ENCODE results near the gene DET1.
"Not testable (repeated sequence)": the region's sequence is repeated elsewhere in the genome, so short reads cannot be mapped to it uniquely, and the experiment has no call there.

The DET1 gene

DNA sequence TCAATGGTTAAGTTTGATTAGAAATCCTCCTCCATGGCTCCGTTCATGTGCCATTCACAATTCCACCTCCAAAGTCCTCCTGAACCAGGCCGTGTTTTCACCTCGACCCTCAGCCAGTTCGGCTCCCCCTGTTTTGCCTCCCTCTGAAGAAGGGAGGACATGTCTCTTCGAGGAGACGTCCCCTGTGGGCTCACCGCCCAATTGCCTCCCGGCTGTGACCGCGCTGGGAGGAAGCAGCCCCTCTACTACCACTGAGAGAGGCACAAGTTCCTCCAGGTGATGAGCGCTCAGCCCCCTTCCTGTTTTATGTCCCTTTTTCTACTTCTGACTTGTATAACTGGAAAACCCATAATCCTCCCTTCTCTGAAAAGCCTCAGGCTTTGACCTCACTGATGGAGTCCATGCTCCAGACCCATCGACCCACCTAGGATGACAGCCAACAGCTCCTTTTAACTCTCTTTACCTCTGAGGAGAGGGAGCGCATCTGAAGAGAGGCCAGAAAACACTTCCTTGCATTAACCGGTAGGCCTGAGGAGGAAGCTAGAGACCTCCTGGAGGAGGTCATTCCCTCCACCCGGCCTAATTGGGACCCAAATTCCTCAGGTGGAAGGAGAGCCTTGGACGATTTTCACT lies 4.7 kb downstream of the DET1 start:
- Histone ChIP-seq H3K36me3 (peaks cover under 1% of the 10 kb centered on the region; the same call in 1 of the 2 replicates), H3K27me3 (ENCODE audit: insufficient read depth, low read depth, severe bottlenecking) (no peaks in the 10 kb centered on the region), H3K27ac (peak overlapping the region; percentile 71), H3K9me3 (ENCODE audit: severe bottlenecking) (no peaks in the 10 kb centered on the region), H3K4me3 (ENCODE audit: low read depth, low read length) (no peak overlapping the region)
- DNase-seq, result no peak
- TF ChIP-seq, protein P1, sequence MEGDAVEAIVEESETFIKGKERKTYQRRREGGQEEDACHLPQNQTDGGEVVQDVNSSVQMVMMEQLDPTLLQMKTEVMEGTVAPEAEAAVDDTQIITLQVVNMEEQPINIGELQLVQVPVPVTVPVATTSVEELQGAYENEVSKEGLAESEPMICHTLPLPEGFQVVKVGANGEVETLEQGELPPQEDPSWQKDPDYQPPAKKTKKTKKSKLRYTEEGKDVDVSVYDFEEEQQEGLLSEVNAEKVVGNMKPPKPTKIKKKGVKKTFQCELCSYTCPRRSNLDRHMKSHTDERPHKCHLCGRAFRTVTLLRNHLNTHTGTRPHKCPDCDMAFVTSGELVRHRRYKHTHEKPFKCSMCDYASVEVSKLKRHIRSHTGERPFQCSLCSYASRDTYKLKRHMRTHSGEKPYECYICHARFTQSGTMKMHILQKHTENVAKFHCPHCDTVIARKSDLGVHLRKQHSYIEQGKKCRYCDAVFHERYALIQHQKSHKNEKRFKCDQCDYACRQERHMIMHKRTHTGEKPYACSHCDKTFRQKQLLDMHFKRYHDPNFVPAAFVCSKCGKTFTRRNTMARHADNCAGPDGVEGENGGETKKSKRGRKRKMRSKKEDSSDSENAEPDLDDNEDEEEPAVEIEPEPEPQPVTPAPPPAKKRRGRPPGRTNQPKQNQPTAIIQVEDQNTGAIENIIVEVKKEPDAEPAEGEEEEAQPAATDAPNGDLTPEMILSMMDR (IDR thresholded peaks at IDR 0.05; ENCODE audit: low read depth, low read length), result no peak

DNA sequence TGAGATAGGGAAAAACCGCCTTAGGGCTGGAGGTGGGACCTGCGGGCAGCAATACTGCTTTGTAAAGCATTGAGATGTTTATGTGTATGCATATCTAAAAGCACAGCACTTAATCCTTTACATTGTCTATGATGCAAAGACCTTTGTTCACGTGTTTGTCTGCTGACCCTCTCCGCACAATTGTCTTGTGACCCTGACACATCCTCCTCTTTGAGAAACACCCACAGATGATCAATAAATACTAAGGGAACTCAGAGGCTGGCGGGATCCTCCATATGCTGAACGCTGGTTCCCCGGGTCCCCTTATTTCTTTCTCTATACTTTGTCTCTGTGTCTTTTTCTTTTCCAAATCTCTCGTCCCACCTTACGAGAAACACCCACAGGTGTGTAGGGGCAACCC lies 5.4 kb downstream of the DET1 start:
- not testable (repeated sequence) for DNase-seq; H3K27me3 ChIP-seq (ENCODE audit: insufficient read depth, low read depth, severe bottlenecking); H3K9me3 ChIP-seq (ENCODE audit: severe bottlenecking); H3K4me3 ChIP-seq (ENCODE audit: low read depth, low read length); H3K36me3 ChIP-seq
- peak overlapping the region; percentile 71 for H3K27ac ChIP-seq

DNA sequence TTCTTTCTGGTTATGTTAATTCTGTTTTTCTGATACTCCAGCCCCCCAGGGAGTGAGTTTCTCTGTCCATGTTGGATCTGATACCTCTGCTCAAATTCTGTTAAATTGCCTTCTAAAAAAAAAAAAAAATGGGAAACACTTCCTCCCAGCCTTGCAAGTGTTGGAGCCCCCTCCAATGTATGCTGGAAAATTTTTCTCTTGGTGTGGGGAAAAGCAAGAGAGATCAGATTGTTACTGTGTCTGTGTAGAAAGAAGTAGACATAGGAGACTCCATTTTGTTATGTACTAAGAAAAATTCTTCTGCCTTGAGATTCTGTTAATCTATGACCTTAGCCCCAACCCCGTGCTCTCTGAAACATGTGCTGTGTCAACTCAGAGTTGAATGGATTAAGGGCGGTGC lies 6.1 kb downstream of the DET1 start:
- H3K4me3 ChIP-seq (ENCODE audit: low read depth, low read length); H3K36me3 ChIP-seq; H3K9me3 ChIP-seq (ENCODE audit: severe bottlenecking); H3K27me3 ChIP-seq (ENCODE audit: insufficient read depth, low read depth, severe bottlenecking): not testable (repeated sequence)
- peak; percentile 27 for DNase-seq
- peak overlapping the region; percentile 71 for H3K27ac ChIP-seq

DNA sequence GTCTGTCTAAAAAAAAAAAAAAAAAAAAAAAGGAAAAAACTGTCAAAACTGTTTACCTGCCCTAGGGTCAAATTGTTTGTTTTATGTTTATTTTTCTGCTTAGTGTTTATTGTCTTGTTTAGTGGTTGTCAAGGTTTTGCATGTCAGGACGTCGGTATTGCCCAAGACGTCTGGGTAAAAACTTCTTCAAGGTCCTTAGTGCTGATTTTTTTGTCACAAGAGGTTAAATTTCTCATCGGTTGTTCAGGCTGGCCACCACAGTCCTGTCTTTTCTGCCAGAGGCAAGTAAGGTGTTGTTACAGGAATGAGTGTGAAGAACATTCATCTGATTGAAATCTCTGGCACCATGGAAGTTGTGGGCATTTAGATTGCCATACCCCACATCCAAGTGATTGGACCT lies 7.0 kb downstream of the DET1 start:
- DNase-seq, result no peak
- Histone ChIP-seq H3K27me3 (ENCODE audit: insufficient read depth, low read depth, severe bottlenecking) (no peaks in the 10 kb centered on the region), H3K36me3 (no peaks in the 10 kb centered on the region), H3K9me3 (ENCODE audit: severe bottlenecking) (peaks cover 6% of the 10 kb centered on the region), H3K4me3 (ENCODE audit: low read depth, low read length) (no peak overlapping the region), H3K27ac (peak overlapping the region; percentile 71)
- TF ChIP-seq, protein P1 (IDR thresholded peaks at IDR 0.05; ENCODE audit: low read depth, low read length), result no peak

DNA sequence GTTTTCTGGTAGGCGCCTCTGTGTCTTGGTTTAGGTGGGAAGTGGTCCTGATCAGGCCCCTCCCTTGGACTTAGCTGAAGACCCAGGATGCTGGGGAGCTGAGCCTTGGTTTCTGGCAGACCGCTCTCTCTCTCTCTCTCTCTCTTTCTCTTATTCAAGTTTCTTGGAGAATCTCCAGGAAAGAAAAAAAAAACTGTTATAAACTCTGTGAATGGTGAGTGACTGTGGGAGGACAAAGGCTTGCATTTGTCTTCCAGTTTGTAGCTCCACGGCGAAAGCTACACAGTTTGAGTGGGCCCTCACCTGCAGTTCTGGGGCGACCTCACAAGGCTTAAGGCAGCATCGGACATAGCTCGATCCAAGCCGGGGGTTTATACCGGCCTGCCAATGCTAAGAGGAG lies 7.5 kb downstream of the DET1 start:
- peaks cover 6% of the 10 kb centered on the region for H3K9me3 ChIP-seq (ENCODE audit: severe bottlenecking)
- no peak overlapping the region for H3K27ac ChIP-seq
- H3K36me3 ChIP-seq, result no peaks in the 10 kb centered on the region
- DNase-seq, result no peak
- H3K4me3 ChIP-seq (ENCODE audit: low read depth, low read length), result no peak overlapping the region
- TF ChIP-seq, protein P1 (IDR thresholded peaks at IDR 0.05; ENCODE audit: low read depth, low read length), result no peak
- H3K27me3 ChIP-seq (ENCODE audit: insufficient read depth, low read depth, severe bottlenecking), result no peaks in the 10 kb centered on the region

DNA sequence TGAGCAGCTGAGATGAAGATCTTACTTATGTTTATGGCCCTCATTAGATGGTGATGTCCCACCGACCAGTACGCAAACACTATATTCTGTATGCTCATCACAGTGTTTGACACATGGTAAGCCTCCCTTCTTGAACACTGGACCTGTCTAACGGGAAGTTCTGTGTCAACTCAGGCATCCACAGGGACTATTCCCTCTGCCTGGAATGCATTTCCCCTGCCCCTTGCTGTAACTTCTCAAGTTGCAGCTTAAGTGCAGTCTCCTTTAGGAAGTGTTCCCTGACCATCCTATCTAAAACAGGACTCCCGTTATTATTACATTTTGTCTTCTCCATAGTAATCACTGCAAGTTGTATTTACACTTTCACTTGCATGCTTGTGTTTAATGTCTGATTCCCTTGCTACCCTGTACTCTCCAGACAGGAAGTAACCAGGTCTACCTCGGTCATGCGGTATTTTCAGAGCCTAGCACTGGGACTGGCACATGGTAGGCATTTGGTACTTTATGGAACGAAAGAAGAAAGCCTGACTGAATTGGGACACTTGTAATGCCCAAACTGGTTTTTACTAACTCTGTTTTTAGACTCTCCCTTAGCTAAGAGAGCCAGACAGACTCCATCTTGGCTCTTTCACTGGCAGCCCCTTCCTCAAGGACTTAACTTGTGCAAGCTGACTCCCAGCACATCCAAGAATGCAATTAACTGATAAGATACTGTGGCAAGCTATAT lies 8.7 kb downstream of the DET1 start:
- no peaks in the 10 kb centered on the region for H3K36me3 ChIP-seq
- TF ChIP-seq, protein P1 (IDR thresholded peaks at IDR 0.05; ENCODE audit: low read depth, low read length), result no peak
- peaks cover 10% of the 10 kb centered on the region for H3K9me3 ChIP-seq (ENCODE audit: severe bottlenecking)
- no peak for DNase-seq
- no peaks in the 10 kb centered on the region for H3K27me3 ChIP-seq (ENCODE audit: insufficient read depth, low read depth, severe bottlenecking)
- H3K4me3 ChIP-seq (ENCODE audit: low read depth, low read length), result no peak overlapping the region
- H3K27ac ChIP-seq, result no peak overlapping the region
